Panc1 (cell line): Measurements from ENCODE around the gene LARP1. TPM values are rescaled to one million over a fixed set of nuclear protein-coding genes. Genes with fewer than 3 reads are reported as not detected.

ENCODE experiments used
- ATAC-seq: fragments of 200-7000 bp; cut with Tn5 transposase; 2 replicates; pipeline ENCODE4 v1.9.1; 2020; ENCODE audit warnings: mild to moderate bottlenecking, moderate library complexity
- BruUV-seq: library from RNA; stranded (reverse); fragments of 400-500 nt; replicated peaks from 2 replicates; lab custom pipeline; 2021; lab: Mats Ljungman, UMichigan
- CTCF ChIA-PET: fragments of 300-600 bp; sonication (Branson Sonifier 250); formaldehyde crosslinking; loops from one replicate; lab custom pipeline; 2022; ENCODE audit warnings: antibody characterized with exemption; lab: Charles Lee
- POLR2A ChIA-PET: fragments of 300-600 bp; sonication (Branson Sonifier 250); formaldehyde crosslinking; loops from one replicate; lab custom pipeline; 2022; ENCODE audit warnings: antibody characterized with exemption; lab: Charles Lee
- DNase-seq: peaks from one replicate; pipeline ENCODE4 v3.0.0-alpha.2; 2010; ENCODE audit warnings: low read depth, low spot score
- H3K27ac ChIP-seq: 2 replicates; pipeline ENCODE4 v1.5.1; 2011; ENCODE audit warnings: mild to moderate bottlenecking, low read length, inconsistent platforms
- H3K27me3 ChIP-seq: fragments of 200-500 bp; sonication (Bioruptor generic); 2 replicates; pipeline ENCODE4 v1.6.0; 2014; ENCODE audit warnings: low read length, inconsistent platforms; ENCODE audit not compliant: control insufficient read depth, insufficient read depth
- H3K36me3 ChIP-seq: fragments of 200-500 bp; sonication (Bioruptor generic); 2 replicates; pipeline ENCODE4 v1.5.1; 2014; ENCODE audit warnings: inconsistent platforms, mild to moderate bottlenecking, low read length, moderate library complexity; ENCODE audit not compliant: control insufficient read depth, insufficient read depth
- H3K4me1 ChIP-seq: 2 replicates; pipeline ENCODE4 v1.5.1; 2011; ENCODE audit warnings: inconsistent platforms, mild to moderate bottlenecking, low read length, moderate library complexity; ENCODE audit not compliant: control insufficient read depth, insufficient read depth
- H3K4me3 ChIP-seq, 2 experiments: 2 replicates each; pipeline ENCODE4 v1.5.1; 2011 to 2012; ENCODE audit warnings: low read depth in 2 of 2, low read length in 2 of 2, mild to moderate bottlenecking in 2 of 2, inconsistent platforms in 1 of 2, moderate library complexity in 1 of 2
- H3K9me3 ChIP-seq: fragments of 200-500 bp; sonication (Bioruptor generic); 2 replicates; pipeline ENCODE4 v1.5.1; 2014; ENCODE audit warnings: low read depth, mild to moderate bottlenecking, inconsistent platforms, low read length, moderate library complexity; ENCODE audit not compliant: control insufficient read depth, insufficient read depth
- POLR2AphosphoS5 ChIP-seq: IDR thresholded peaks from 2 replicates; pipeline ENCODE4 v1.6.1; 2012; ENCODE audit warnings: mild to moderate bottlenecking, low read depth, low read length, moderate library complexity
- SIN3A ChIP-seq: IDR thresholded peaks from 2 replicates; pipeline ENCODE4 v1.6.1; 2012; ENCODE audit warnings: low read depth, mild to moderate bottlenecking, low read length, moderate library complexity, borderline replicate concordance; ENCODE audit not compliant: insufficient read depth
- TCF7L2 ChIP-seq: IDR thresholded peaks from 2 replicates; pipeline ENCODE4 v1.6.1; 2011; ENCODE audit warnings: mild to moderate bottlenecking, low read depth, low read length, inconsistent platforms
- in situ Hi-C: cut with HindIII; loops from 2 replicates; pipeline ENCODE4 v1.10.0; 2016; ENCODE audit warnings: low sequenced_read_pairs, low pct_unique_long_range_greater_than_20kb
- intact Hi-C: fragments of 100-400 bp; cut with micrococcal nuclease; formaldehyde crosslinking; loops from one replicate; pipeline ENCODE4 v1.10.0; 2022; ENCODE audit not compliant: unreplicated experiment
- total RNA-seq: library from RNA; stranded (reverse); gene quantifications from one replicate; pipeline ENCODE4 v1.2.1, GENCODE V29; 2021; ENCODE audit not compliant: unreplicated experiment
- TF ChIP-seq, protein P1 (sequence below): fragments of 450-650 bp; IDR thresholded peaks from 2 replicates; pipeline ENCODE4 v1.5.1; 2017; ENCODE audit warnings: mild to moderate bottlenecking
- TF ChIP-seq, protein P2 (sequence below), 2 experiments: IDR thresholded peaks; 2 replicates each; pipeline ENCODE4 v1.6.1; 2011 to 2012; ENCODE audit warnings: low read depth in 2 of 2, control low read depth in 1 of 2, low read length in 1 of 2, mild to moderate bottlenecking in 1 of 2, moderate library complexity in 1 of 2; ENCODE audit not compliant: insufficient read depth in 1 of 2

Gene LARP1
- total RNA-seq, 1 experiment from 2014 or later, result 325 TPM

DNA sequence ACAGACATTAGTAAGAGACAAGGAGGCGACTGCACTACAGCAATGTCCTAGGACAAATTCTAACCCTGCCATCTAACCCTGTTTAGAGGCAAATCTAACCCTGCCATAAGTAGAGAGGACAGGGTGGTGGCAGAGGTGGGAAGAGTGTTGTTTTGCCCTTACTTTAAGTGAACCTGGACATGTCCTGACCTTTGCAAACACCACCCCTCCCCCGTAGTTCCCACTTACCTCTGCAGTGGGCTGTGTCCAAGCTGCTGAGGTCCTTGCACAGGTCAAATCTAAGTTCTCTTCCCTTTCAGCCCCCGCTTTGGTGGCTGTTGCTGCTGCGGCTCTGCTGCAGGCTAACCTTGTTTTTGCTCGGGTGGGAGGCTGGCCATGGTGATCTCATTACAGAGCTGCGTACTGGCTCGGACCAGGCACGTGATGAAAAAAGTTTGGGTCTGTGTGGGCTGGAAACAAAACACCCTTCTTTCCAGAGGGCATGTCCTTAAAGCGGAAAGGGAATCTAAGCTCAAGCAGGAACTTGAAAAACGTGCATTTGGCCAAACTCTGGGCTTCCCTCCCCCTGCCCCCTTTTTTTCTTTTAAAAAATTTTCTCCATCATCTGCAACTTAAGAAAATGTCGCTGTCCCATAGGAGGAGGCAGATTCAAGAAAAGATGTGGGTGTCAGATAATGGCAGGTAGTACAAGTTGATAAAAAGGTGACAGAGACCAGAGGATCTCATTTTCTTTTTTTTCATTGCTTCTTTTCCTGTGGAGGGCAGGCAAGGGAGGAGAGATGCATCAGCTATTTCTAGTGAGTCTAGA, 95.3 kb downstream of the LARP1 start, which contains the start of gene FAXDC2:
Gene FAXDC2 (minus strand): TSS at position 349 of the 808 bp plus-strand sequence. CDS start 12,425 bp downstream, outside the sequence.
- in situ Hi-C loops, result no loop called here
- Histone ChIP-seq H3K4me1 (no peaks in the 10 kb centered on the region), H3K27ac (no peak within 1 kb of the TSS), H3K27me3 (no peaks in the 10 kb centered on the region), H3K9me3 (no peaks in the 10 kb centered on the region), H3K4me3 (peak within 1 kb of the TSS in 1 of 2 experiments; percentile 16; a peak in 1 of 4 replicates), H3K36me3 (no peaks in the 10 kb centered on the region)
- BruUV-seq, result no TSS peak
- POLR2A ChIA-PET, result no interaction called here
- intact Hi-C loops, result no loop called here
- peak; percentile 44; the same call in 1 of the 2 replicates for ATAC-seq
- CTCF ChIA-PET, result no interaction called here
- TF ChIP-seq, protein P1, sequence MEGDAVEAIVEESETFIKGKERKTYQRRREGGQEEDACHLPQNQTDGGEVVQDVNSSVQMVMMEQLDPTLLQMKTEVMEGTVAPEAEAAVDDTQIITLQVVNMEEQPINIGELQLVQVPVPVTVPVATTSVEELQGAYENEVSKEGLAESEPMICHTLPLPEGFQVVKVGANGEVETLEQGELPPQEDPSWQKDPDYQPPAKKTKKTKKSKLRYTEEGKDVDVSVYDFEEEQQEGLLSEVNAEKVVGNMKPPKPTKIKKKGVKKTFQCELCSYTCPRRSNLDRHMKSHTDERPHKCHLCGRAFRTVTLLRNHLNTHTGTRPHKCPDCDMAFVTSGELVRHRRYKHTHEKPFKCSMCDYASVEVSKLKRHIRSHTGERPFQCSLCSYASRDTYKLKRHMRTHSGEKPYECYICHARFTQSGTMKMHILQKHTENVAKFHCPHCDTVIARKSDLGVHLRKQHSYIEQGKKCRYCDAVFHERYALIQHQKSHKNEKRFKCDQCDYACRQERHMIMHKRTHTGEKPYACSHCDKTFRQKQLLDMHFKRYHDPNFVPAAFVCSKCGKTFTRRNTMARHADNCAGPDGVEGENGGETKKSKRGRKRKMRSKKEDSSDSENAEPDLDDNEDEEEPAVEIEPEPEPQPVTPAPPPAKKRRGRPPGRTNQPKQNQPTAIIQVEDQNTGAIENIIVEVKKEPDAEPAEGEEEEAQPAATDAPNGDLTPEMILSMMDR, result no peak
- TF ChIP-seq POLR2AphosphoS5 (no peak), TCF7L2 (no peak), SIN3A (no peak)
- TF ChIP-seq, protein P2, sequence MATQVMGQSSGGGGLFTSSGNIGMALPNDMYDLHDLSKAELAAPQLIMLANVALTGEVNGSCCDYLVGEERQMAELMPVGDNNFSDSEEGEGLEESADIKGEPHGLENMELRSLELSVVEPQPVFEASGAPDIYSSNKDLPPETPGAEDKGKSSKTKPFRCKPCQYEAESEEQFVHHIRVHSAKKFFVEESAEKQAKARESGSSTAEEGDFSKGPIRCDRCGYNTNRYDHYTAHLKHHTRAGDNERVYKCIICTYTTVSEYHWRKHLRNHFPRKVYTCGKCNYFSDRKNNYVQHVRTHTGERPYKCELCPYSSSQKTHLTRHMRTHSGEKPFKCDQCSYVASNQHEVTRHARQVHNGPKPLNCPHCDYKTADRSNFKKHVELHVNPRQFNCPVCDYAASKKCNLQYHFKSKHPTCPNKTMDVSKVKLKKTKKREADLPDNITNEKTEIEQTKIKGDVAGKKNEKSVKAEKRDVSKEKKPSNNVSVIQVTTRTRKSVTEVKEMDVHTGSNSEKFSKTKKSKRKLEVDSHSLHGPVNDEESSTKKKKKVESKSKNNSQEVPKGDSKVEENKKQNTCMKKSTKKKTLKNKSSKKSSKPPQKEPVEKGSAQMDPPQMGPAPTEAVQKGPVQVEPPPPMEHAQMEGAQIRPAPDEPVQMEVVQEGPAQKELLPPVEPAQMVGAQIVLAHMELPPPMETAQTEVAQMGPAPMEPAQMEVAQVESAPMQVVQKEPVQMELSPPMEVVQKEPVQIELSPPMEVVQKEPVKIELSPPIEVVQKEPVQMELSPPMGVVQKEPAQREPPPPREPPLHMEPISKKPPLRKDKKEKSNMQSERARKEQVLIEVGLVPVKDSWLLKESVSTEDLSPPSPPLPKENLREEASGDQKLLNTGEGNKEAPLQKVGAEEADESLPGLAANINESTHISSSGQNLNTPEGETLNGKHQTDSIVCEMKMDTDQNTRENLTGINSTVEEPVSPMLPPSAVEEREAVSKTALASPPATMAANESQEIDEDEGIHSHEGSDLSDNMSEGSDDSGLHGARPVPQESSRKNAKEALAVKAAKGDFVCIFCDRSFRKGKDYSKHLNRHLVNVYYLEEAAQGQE (IDR thresholded peaks at IDR 0.05; ENCODE audit: insufficient read depth in 1 of 2, low read depth in 2 of 2, low read length in 1 of 2), result no peak
- DNase-seq, result no peak

DNA sequence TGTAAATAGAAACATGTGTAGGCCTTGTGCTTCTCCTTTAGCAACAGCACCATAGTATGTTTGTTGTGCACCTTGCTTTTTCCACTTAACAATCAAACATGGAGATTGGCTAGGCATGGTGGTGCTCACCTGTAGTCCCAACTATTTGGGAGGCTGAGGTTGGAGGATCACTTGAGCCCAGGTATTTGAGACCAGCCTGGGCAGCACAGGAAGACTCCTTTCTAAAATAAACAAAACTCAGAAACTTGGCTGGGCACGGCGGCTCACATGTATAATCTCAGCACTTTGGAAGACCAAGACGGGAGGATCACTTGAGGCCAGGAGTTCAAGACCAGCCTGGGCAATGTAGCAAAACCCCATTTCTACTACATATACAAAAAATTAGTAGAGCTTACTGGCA, 96.2 kb downstream of the LARP1 start:
- Histone ChIP-seq H3K27ac (no peak overlapping the region), H3K9me3 (no peaks in the 10 kb centered on the region)
- intact Hi-C loops, result no loop called here

More for the DNA sequence above, 96.2 kb downstream of the LARP1 start:
- Histone ChIP-seq H3K4me3 (no peak overlapping the region), H3K27me3 (no peaks in the 10 kb centered on the region), H3K4me1 (no peaks in the 10 kb centered on the region), H3K36me3 (no peaks in the 10 kb centered on the region)
- ChIA-PET POLR2A (no interaction called here), CTCF (no interaction called here)
- in situ Hi-C loops, result no loop called here
- TF ChIP-seq POLR2AphosphoS5 (no peak), TCF7L2 (no peak), SIN3A (no peak)
- TF ChIP-seq, protein P1, result no peak
- TF ChIP-seq, protein P2 (IDR thresholded peaks at IDR 0.05; ENCODE audit: insufficient read depth in 1 of 2, low read depth in 2 of 2, low read length in 1 of 2), result no peak
- ATAC-seq, result no peak
- no TSS peak for BruUV-seq
- DNase-seq, result no peak
